CD8-positive, alpha-beta memory T cell (primary cell): ENCODE results near the gene SEMA3C. TPM values are rescaled to one million over a fixed set of nuclear protein-coding genes. Genes with fewer than 3 reads are reported as not detected.

Source experiments
- CTCF ChIA-PET: fragments of 350-600 bp; sonication (Branson Sonifier 250); formaldehyde crosslinking; loops from one replicate; lab custom pipeline; 2021; ENCODE audit warnings: antibody characterized with exemption; lab: Charles Lee
- POLR2A ChIA-PET: fragments of 350-600 bp; sonication (Branson Sonifier 250); formaldehyde crosslinking; loops from one replicate; lab custom pipeline; 2021; ENCODE audit warnings: antibody characterized with exemption; lab: Charles Lee
- DNase-seq, 5 donors: peaks; one replicate each; pipeline versions ENCODE4 v3.0.0 to v3.0.0-alpha.2; 2020 to 2022; ENCODE audit warnings: mixed read lengths in 1 of 5
- H3K27ac ChIP-seq: one replicate; pipeline ENCODE4 v1.7.0; 2013; ENCODE audit warnings: low read depth, mild to moderate bottlenecking, low read length, moderate library complexity
- H3K27me3 ChIP-seq: 2 replicates; pipeline ENCODE4 v1.7.0; 2013; ENCODE audit warnings: low read length, mild to moderate bottlenecking; ENCODE audit not compliant: insufficient read depth, poor library complexity, severe bottlenecking
- H3K36me3 ChIP-seq: 2 replicates; pipeline ENCODE4 v1.7.0; 2013; ENCODE audit warnings: mild to moderate bottlenecking, low read length, moderate library complexity; ENCODE audit not compliant: insufficient read depth
- H3K4me1 ChIP-seq: 2 replicates; pipeline ENCODE4 v1.7.0; 2013; ENCODE audit warnings: mild to moderate bottlenecking, low read length, moderate library complexity; ENCODE audit not compliant: insufficient read depth
- H3K4me3 ChIP-seq: 2 replicates; pipeline ENCODE4 v1.7.0; 2013; ENCODE audit warnings: mild to moderate bottlenecking, low read length
- H3K9me3 ChIP-seq: 2 replicates; pipeline ENCODE4 v1.7.0; 2013; ENCODE audit warnings: mild to moderate bottlenecking, low read length
- H3K27ac Mint-ChIP-seq, 8 donors: one replicate each; pipeline ENCODE4 v1.8.0; 2020 to 2021; ENCODE audit warnings: mixed read lengths in 8 of 8, mild to moderate bottlenecking in 6 of 8, inconsistent platforms in 3 of 8, moderate library complexity in 3 of 8
- H3K27me3 Mint-ChIP-seq, 2 donors: one replicate each; pipeline ENCODE4 v1.8.0; 2020 to 2021; ENCODE audit warnings: mixed read lengths in 2 of 2, mild to moderate bottlenecking in 1 of 2, moderate library complexity in 1 of 2
- H3K36me3 Mint-ChIP-seq, 3 donors: one replicate each; pipeline ENCODE4 v1.8.0; 2020 to 2021; ENCODE audit warnings: mixed read lengths in 3 of 3, inconsistent platforms in 1 of 3, mild to moderate bottlenecking in 1 of 3
- H3K4me1 Mint-ChIP-seq, 3 donors: one replicate each; pipeline ENCODE4 v1.8.0; 2020 to 2021; ENCODE audit warnings: mixed read lengths in 3 of 3, inconsistent platforms in 1 of 3, mild to moderate bottlenecking in 1 of 3
- H3K4me3 Mint-ChIP-seq, 7 donors: one replicate each; pipeline ENCODE4 v1.8.0; 2020 to 2021; ENCODE audit warnings: mixed read lengths in 7 of 7, mild to moderate bottlenecking in 6 of 7, moderate library complexity in 4 of 7, inconsistent platforms in 2 of 7
- H3K9me3 Mint-ChIP-seq, 5 donors: one replicate each; pipeline ENCODE4 v1.8.0; 2020 to 2022; ENCODE audit warnings: mixed read lengths in 5 of 5, mild to moderate bottlenecking in 3 of 5, moderate library complexity in 2 of 5, inconsistent platforms in 1 of 5
- polyA plus RNA-seq: library from polyadenylated mRNA; unstranded; fragments of 300-500 nt; fragmentation: Illumina TruSeq; gene quantifications from one replicate; pipeline ENCODE4 v1.2.3, GENCODE V29; 2021
- total RNA-seq, 2 experiments: library from RNA; stranded (reverse); gene quantifications; one replicate each; pipeline ENCODE4 v1.2.3, GENCODE V29; 2021

SEMA3C gene
- total and polyA plus RNA-seq, 3 experiments from 2014 or later = not detected

GRCh38 chr7:80815733-80816132, 103.1 kb downstream of the SEMA3C start:
- no peak for DNase-seq
- H3K27me3 Mint-ChIP-seq = no peaks in the 10 kb centered on the region
- H3K27me3 ChIP-seq = no peaks in the 10 kb centered on the region
- H3K4me1 Mint-ChIP-seq = no peaks in the 10 kb centered on the region
- no peaks in the 10 kb centered on the region for H3K36me3 Mint-ChIP-seq
- CTCF ChIA-PET = no interaction called here
- no peak overlapping the region for H3K4me3 ChIP-seq
- H3K36me3 ChIP-seq = no peaks in the 10 kb centered on the region
- H3K9me3 ChIP-seq = no peaks in the 10 kb centered on the region
- H3K27ac ChIP-seq = no peak overlapping the region
- H3K27ac Mint-ChIP-seq = no peak overlapping the region
- H3K4me1 ChIP-seq = no peaks in the 10 kb centered on the region
- peaks cover 13 to 38% (median 30%) of the 10 kb centered on the region in 5 donors for H3K9me3 Mint-ChIP-seq
- POLR2A ChIA-PET = no interaction called here
- no peak overlapping the region for H3K4me3 Mint-ChIP-seq

GRCh38 chr7:80809545-80809944, 109.3 kb downstream of the SEMA3C start:
- Mint-ChIP-seq H3K27ac (no peak overlapping the region), H3K4me1 (no peaks in the 10 kb centered on the region), H3K9me3 (peaks cover 18 to 30% (median 24%) of the 10 kb centered on the region in 5 donors), H3K4me3 (no peak overlapping the region), H3K27me3 (no peaks in the 10 kb centered on the region), H3K36me3 (no peaks in the 10 kb centered on the region)
- no peak overlapping the region for H3K4me3 ChIP-seq
- DNase-seq = no peak
- ChIA-PET POLR2A (no interaction called here), CTCF (no interaction called here)
- H3K27me3 ChIP-seq = no peaks in the 10 kb centered on the region
- H3K27ac ChIP-seq = no peak overlapping the region
- H3K4me1 ChIP-seq = no peaks in the 10 kb centered on the region
- no peaks in the 10 kb centered on the region for H3K9me3 ChIP-seq
- H3K36me3 ChIP-seq = no peaks in the 10 kb centered on the region

- no peak overlapping the region for H3K4me3 ChIP-seq
- H3K4me1 ChIP-seq = no peaks in the 10 kb centered on the region
- no peaks in the 10 kb centered on the region for H3K27me3 ChIP-seq
- ChIA-PET CTCF (no interaction called here), POLR2A (no interaction called here)
- no peaks in the 10 kb centered on the region for H3K27me3 Mint-ChIP-seq
- H3K9me3 Mint-ChIP-seq = peaks cover 9 to 26% (median 13%) of the 10 kb centered on the region in 5 donors
- no peak overlapping the region for H3K4me3 Mint-ChIP-seq
- no peak overlapping the region for H3K27ac Mint-ChIP-seq
- no peaks in the 10 kb centered on the region for H3K4me1 Mint-ChIP-seq
- no peak overlapping the region for H3K27ac ChIP-seq
- no peaks in the 10 kb centered on the region for H3K9me3 ChIP-seq
- H3K36me3 Mint-ChIP-seq = no peaks in the 10 kb centered on the region
- H3K36me3 ChIP-seq = no peaks in the 10 kb centered on the region
- no peak for DNase-seq
These were observed 111.5 kb downstream of the SEMA3C start for GRCh38 chr7:80807166-80807900.

- POLR2A ChIA-PET = no interaction called here
- Histone ChIP-seq H3K36me3 (no peaks in the 10 kb centered on the region), H3K27me3 (no peaks in the 10 kb centered on the region), H3K27ac (no peak overlapping the region), H3K9me3 (no peaks in the 10 kb centered on the region), H3K4me1 (no peaks in the 10 kb centered on the region), H3K4me3 (no peak overlapping the region)
- no peaks in the 10 kb centered on the region for H3K27me3 Mint-ChIP-seq
- CTCF ChIA-PET = no interaction called here
- H3K9me3 Mint-ChIP-seq = peaks cover 8 to 23% (median 11%) of the 10 kb centered on the region in 5 donors
- H3K27ac Mint-ChIP-seq = no peak overlapping the region
- no peaks in the 10 kb centered on the region for H3K36me3 Mint-ChIP-seq
- H3K4me1 Mint-ChIP-seq = no peaks in the 10 kb centered on the region
- DNase-seq = no peak
- no peak overlapping the region for H3K4me3 Mint-ChIP-seq
These were observed 112.2 kb downstream of the SEMA3C start for GRCh38 chr7:80806663-80807062.

- peaks cover 2 to 16% (median 4%) of the 10 kb centered on the region in 5 donors for H3K9me3 Mint-ChIP-seq
- H3K27ac Mint-ChIP-seq = no peak overlapping the region
- H3K9me3 ChIP-seq = no peaks in the 10 kb centered on the region
- no peak overlapping the region for H3K27ac ChIP-seq
- H3K36me3 Mint-ChIP-seq = no peaks in the 10 kb centered on the region
- no peaks in the 10 kb centered on the region for H3K27me3 ChIP-seq
- H3K36me3 ChIP-seq = no peaks in the 10 kb centered on the region
- DNase-seq = no peak
- CTCF ChIA-PET = no interaction called here
- no peak overlapping the region for H3K4me3 ChIP-seq
- no peaks in the 10 kb centered on the region for H3K4me1 ChIP-seq
- no peak overlapping the region for H3K4me3 Mint-ChIP-seq
- H3K4me1 Mint-ChIP-seq = no peaks in the 10 kb centered on the region
- POLR2A ChIA-PET = no interaction called here
- H3K27me3 Mint-ChIP-seq = no peaks in the 10 kb centered on the region
These were observed 114.3 kb downstream of the SEMA3C start for GRCh38 chr7:80804589-80804988.

GRCh38 chr7:80802527-80802926, 116.3 kb downstream of the SEMA3C start:
- H3K36me3 Mint-ChIP-seq = no peaks in the 10 kb centered on the region
- no peak overlapping the region for H3K4me3 ChIP-seq
- CTCF ChIA-PET = no interaction called here

GRCh38 chr7:80794631-80795573, 123.9 kb downstream of the SEMA3C start:
- Histone ChIP-seq H3K27ac (no peak overlapping the region), H3K27me3 (no peaks in the 10 kb centered on the region), H3K4me3 (no peak overlapping the region), H3K9me3 (no peaks in the 10 kb centered on the region), H3K36me3 (no peaks in the 10 kb centered on the region), H3K4me1 (no peaks in the 10 kb centered on the region)
- no peak overlapping the region for H3K4me3 Mint-ChIP-seq
- H3K9me3 Mint-ChIP-seq = peaks cover 2 to 25% (median 5%) of the 10 kb centered on the region in 5 donors
- DNase-seq = no peak
- ChIA-PET CTCF (no interaction called here), POLR2A (no interaction called here)
- no peaks in the 10 kb centered on the region for H3K36me3 Mint-ChIP-seq
- H3K4me1 Mint-ChIP-seq = no peaks in the 10 kb centered on the region
- no peaks in the 10 kb centered on the region for H3K27me3 Mint-ChIP-seq
- no peak overlapping the region for H3K27ac Mint-ChIP-seq

More at GRCh38 chr7:80802527-80802926, 116.3 kb downstream of the SEMA3C start:
- Histone ChIP-seq H3K27me3 (no peaks in the 10 kb centered on the region), H3K36me3 (no peaks in the 10 kb centered on the region), H3K27ac (no peak overlapping the region), H3K4me1 (no peaks in the 10 kb centered on the region), H3K9me3 (no peaks in the 10 kb centered on the region)
- POLR2A ChIA-PET = no interaction called here
- no peaks in the 10 kb centered on the region for H3K27me3 Mint-ChIP-seq
- no peaks in the 10 kb centered on the region for H3K4me1 Mint-ChIP-seq
- H3K4me3 Mint-ChIP-seq = no peak overlapping the region
- no peak overlapping the region for H3K27ac Mint-ChIP-seq
- peaks cover 0 to 15% (median 0%) of the 10 kb centered on the region in 5 donors for H3K9me3 Mint-ChIP-seq
- no peak for DNase-seq

- Mint-ChIP-seq H3K4me3 (no peak overlapping the region), H3K4me1 (no peaks in the 10 kb centered on the region)
These were observed 127.3 kb downstream of the SEMA3C start for GRCh38 chr7:80791509-80791929.

More at GRCh38 chr7:80791509-80791929, 127.3 kb downstream of the SEMA3C start:
- ChIA-PET POLR2A (no interaction called here), CTCF (no interaction called here)
- no peaks in the 10 kb centered on the region for H3K4me1 ChIP-seq
- Mint-ChIP-seq H3K9me3 (peaks cover 2 to 29% (median 10%) of the 10 kb centered on the region in 5 donors), H3K27ac (no peak overlapping the region), H3K36me3 (no peaks in the 10 kb centered on the region), H3K27me3 (no peaks in the 10 kb centered on the region)
- no peak for DNase-seq
- H3K27ac ChIP-seq = no peak overlapping the region
- no peak overlapping the region for H3K4me3 ChIP-seq
- H3K9me3 ChIP-seq = no peaks in the 10 kb centered on the region
- H3K36me3 ChIP-seq = no peaks in the 10 kb centered on the region
- no peaks in the 10 kb centered on the region for H3K27me3 ChIP-seq
